ENCODE measurements around the gene UBE2E2. TPM values are rescaled to one million over a fixed set of nuclear protein-coding genes. Genes with fewer than 3 reads are reported as not detected.

UBE2E2 gene
- polyA plus RNA-seq, 1 donor = 34.1 TPM

GRCh38 chr3:23620638-23621015, 417.5 kb downstream of the UBE2E2 start:
- no peak for DNase-seq (ENCODE audit: low read depth)

DNA sequence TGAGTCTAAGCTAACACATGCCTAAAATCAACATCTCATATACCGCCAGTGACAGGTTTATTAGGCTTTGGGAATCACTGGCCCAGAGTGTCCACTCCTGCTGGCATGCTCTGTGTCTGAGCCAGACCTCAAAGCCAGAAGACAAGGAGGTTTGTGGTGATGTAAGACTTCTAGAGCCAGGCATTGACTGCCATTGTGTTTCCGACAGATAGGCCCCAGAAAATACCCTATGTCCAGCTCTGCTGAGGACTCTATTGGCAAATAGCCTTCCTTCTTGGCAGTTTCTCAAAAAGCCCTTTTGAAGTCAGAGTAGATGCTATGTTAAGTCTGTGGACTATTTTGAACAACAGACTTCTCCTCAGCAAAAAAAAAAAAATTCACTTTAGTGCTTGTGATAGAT, 420.7 kb downstream of the UBE2E2 start:
- DNase-seq (ENCODE audit: low read depth) = no peak

- no peak for DNase-seq (ENCODE audit: low read depth)
These were observed 421.2 kb downstream of the UBE2E2 start for GRCh38 chr3:23624305-23624704.

DNA sequence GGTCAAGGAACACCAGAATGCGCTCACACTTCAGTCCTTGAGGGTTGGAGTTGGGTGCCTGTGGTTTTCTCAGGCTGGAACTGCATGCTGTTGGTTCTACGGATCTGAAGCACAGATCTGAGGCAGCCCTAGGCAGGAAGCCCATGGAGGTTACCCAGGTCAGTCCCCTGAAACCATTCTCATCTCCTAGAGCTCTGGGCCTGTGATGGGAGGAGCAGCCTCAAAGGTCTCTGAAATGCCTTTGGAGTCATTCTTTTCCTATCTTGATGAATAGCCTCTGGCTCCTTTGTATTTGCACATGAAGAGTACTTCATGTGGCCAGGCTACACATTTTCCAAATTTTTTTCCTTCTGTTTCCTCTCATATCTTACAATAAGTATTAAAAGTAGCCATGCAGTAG, 423.3 kb downstream of the UBE2E2 start:
- DNase-seq (ENCODE audit: low read depth) = no peak

GRCh38 chr3:23629181-23629894, 426.2 kb downstream of the UBE2E2 start:
- no peak for DNase-seq (ENCODE audit: low read depth)

GRCh38 chr3:23633261-23633960, 430.3 kb downstream of the UBE2E2 start:
- DNase-seq (ENCODE audit: low read depth) = no peak

GRCh38 chr3:23637339-23637738, 434.2 kb downstream of the UBE2E2 start:
- no peak for DNase-seq (ENCODE audit: low read depth)

DNA sequence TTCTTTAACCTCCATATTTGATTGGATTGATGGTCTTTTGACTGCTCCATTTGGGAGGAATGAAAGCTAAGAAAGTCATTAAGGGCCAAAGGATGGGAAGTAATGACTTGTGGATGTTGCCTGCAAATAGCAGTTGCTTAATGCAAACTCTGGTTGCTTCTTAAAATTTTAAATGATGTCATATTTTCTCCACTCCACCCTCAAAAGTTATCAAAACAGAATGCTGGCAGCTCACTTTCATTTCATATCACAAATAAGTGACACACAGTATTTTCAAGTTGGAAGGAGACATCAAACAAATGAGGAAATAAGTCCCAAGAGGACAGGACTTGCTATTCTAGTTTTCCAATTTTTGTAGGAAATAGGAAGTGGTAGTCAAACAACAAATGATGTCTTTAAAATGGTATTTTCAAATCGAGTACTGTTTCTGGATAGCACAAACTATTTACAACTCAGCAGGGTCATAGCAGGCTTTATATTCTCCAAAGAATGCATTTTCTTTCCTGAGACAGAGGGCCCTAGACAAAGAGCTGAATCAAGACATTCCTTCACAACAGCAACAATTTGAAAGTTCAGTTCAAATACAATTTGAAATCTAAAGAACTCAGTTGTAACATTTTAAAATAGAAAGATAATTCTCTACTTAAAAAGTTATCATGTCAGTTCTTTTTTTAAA, 437.5 kb downstream of the UBE2E2 start:
- no peak for DNase-seq (ENCODE audit: low read depth)
